GM19239 (cell line): ENCODE measurements around the gene CYP8B1.

Experiments
- DNase-seq: peaks from one replicate; pipeline ENCODE4 v3.0.0; 2011; ENCODE audit warnings: low spot score; ENCODE audit not compliant: insufficient read length
- FAIRE-seq: peaks from 2 replicates; lab custom pipeline; 2011; peaks lifted over from hg19 to GRCh38; lab: Jason Lieb, UNC

The CYP8B1 gene

GRCh38 chr3:42875325-42876151 lies at the start of gene CYP8B1:
CYP8B1 (minus strand) TSS chr3:42875879; CDS start chr3:42875816, 63 bp downstream.
- DNase-seq (no peak), FAIRE-seq (no peak)

- FAIRE-seq (no peak), DNase-seq (no peak)
These were observed 47.9 kb upstream of the CYP8B1 start for GRCh38 chr3:42923606-42924005.

GRCh38 chr3:42914771-42915515 lies 39.3 kb upstream of the CYP8B1 start:
- DNase-seq (no peak), FAIRE-seq (no peak)

- FAIRE-seq (no peak), DNase-seq (no peak)
These were observed 35.9 kb upstream of the CYP8B1 start for GRCh38 chr3:42911551-42911950.

GRCh38 chr3:42908675-42909074 lies 33.0 kb upstream of the CYP8B1 start:
- no peak for FAIRE-seq
- no peak for DNase-seq

GRCh38 chr3:42906848-42907183 lies 31.1 kb upstream of the CYP8B1 start:
- no peak for FAIRE-seq
- DNase-seq, result no peak

- DNase-seq, result no peak
- FAIRE-seq, result no peak
These were observed 30.6 kb upstream of the CYP8B1 start, which contains the start of gene ZNF662 for GRCh38 chr3:42906070-42906847. ZNF662 (plus strand) TSS chr3:42906142; CDS start chr3:42908115, 1,973 bp downstream.

- no peak for FAIRE-seq
- DNase-seq, result no peak
These were observed 30.0 kb upstream of the CYP8B1 start for GRCh38 chr3:42905740-42906069.

GRCh38 chr3:42904076-42904475 lies 28.4 kb upstream of the CYP8B1 start:
- no peak for FAIRE-seq
- DNase-seq, result no peak

- FAIRE-seq (no peak), DNase-seq (no peak)
These were observed 26.6 kb upstream of the CYP8B1 start for GRCh38 chr3:42902257-42902656.

GRCh38 chr3:42901073-42901415 lies 25.4 kb upstream of the CYP8B1 start:
- DNase-seq (no peak), FAIRE-seq (no peak)

GRCh38 chr3:42900226-42901072 lies 24.8 kb upstream of the CYP8B1 start:
- no peak for FAIRE-seq
- no peak for DNase-seq

- no peak for FAIRE-seq
- DNase-seq, result no peak
These were observed 23.4 kb upstream of the CYP8B1 start for GRCh38 chr3:42898896-42899675.

GRCh38 chr3:42895580-42895868 lies 19.8 kb upstream of the CYP8B1 start:
- no peak for FAIRE-seq
- no peak for DNase-seq

GRCh38 chr3:42894698-42895579 lies 19.3 kb upstream of the CYP8B1 start:
- DNase-seq, result no peak
- FAIRE-seq, result no peak

- FAIRE-seq (no peak), DNase-seq (no peak)
These were observed 17.1 kb upstream of the CYP8B1 start for GRCh38 chr3:42892807-42893206.

GRCh38 chr3:42892169-42892568 lies 16.5 kb upstream of the CYP8B1 start:
- FAIRE-seq, result no peak
- DNase-seq, result no peak

- FAIRE-seq (no peak), DNase-seq (no peak)
These were observed 15.4 kb upstream of the CYP8B1 start for GRCh38 chr3:42891042-42891441.

- FAIRE-seq, result no peak
- DNase-seq, result no peak
These were observed 11.4 kb upstream of the CYP8B1 start for GRCh38 chr3:42887084-42887483.
